H9 (cell line): Measurements from ENCODE around the gene GIT1. TPM values are rescaled to one million over a fixed set of nuclear protein-coding genes. Genes with fewer than 3 reads are reported as not detected.

ENCODE experiments used
- DNase-seq: peaks from one replicate; pipeline ENCODE4 v3.0.0-alpha.2; 2017
- H2AFZ ChIP-seq: one replicate; pipeline ENCODE4 v1.6.1; 2013; ENCODE audit warnings: mild to moderate bottlenecking, low read length, control low read depth, moderate library complexity
- H2AK5ac ChIP-seq: 2 replicates; pipeline ENCODE4 v1.6.1; 2013; ENCODE audit warnings: low read length, control low read depth, mixed read lengths; ENCODE audit not compliant: insufficient read length
- H2BK120ac ChIP-seq: one replicate; pipeline ENCODE4 v1.6.1; 2013; ENCODE audit warnings: low read depth, mild to moderate bottlenecking, low read length, control low read depth, inconsistent platforms; ENCODE audit not compliant: poor library complexity, severe bottlenecking
- H2BK12ac ChIP-seq: 2 replicates; pipeline ENCODE4 v1.6.1; 2013; ENCODE audit warnings: low read length, control low read depth, mixed read lengths, low read depth; ENCODE audit not compliant: insufficient read length
- H2BK15ac ChIP-seq: 2 replicates; pipeline ENCODE4 v1.6.1; 2013; ENCODE audit warnings: low read depth, low read length, control low read depth
- H2BK20ac ChIP-seq: one replicate; pipeline ENCODE4 v1.6.1; 2013; ENCODE audit warnings: low read depth, mild to moderate bottlenecking, low read length, control low read depth, inconsistent platforms; ENCODE audit not compliant: poor library complexity, severe bottlenecking
- H2BK5ac ChIP-seq: 2 replicates; pipeline ENCODE4 v1.6.1; 2013; ENCODE audit warnings: low read length, control low read depth, mixed read lengths; ENCODE audit not compliant: insufficient read length
- H3K14ac ChIP-seq: 2 replicates; pipeline ENCODE4 v1.6.1; 2013; ENCODE audit warnings: low read length, control low read depth; ENCODE audit not compliant: insufficient read depth
- H3K18ac ChIP-seq: 2 replicates; pipeline ENCODE4 v1.6.1; 2013; ENCODE audit warnings: low read depth, mild to moderate bottlenecking, mixed read lengths, low read length, control low read depth; ENCODE audit not compliant: insufficient read length
- H3K23ac ChIP-seq: 2 replicates; pipeline ENCODE4 v1.6.1; 2013; ENCODE audit warnings: low read length, control low read depth, mixed read lengths, low read depth; ENCODE audit not compliant: insufficient read length
- H3K23me2 ChIP-seq: 2 replicates; pipeline ENCODE4 v1.6.1; 2013; ENCODE audit warnings: low read depth, mild to moderate bottlenecking, mixed read lengths, low read length, control low read depth; ENCODE audit not compliant: insufficient read length, poor library complexity, severe bottlenecking
- H3K27ac ChIP-seq: 2 replicates; pipeline ENCODE4 v1.5.1; 2013; ENCODE audit warnings: low read length, control low read depth, mixed read lengths, low read depth; ENCODE audit not compliant: insufficient read length
- H3K27me3 ChIP-seq: 2 replicates; pipeline ENCODE4 v1.6.1; 2013; ENCODE audit warnings: low read length, control low read depth, inconsistent platforms; ENCODE audit not compliant: insufficient read depth
- H3K4ac ChIP-seq: 2 replicates; pipeline ENCODE4 v1.6.1; 2013; ENCODE audit warnings: low read depth, mild to moderate bottlenecking, control low read depth, inconsistent platforms, low read length, moderate library complexity
- H3K4me1 ChIP-seq: 2 replicates; pipeline ENCODE4 v1.6.1; 2013; ENCODE audit warnings: low read length, control low read depth, inconsistent platforms; ENCODE audit not compliant: insufficient read depth
- H3K4me2 ChIP-seq: 2 replicates; pipeline ENCODE4 v1.6.1; 2013; ENCODE audit warnings: low read length, control low read depth, mixed read lengths; ENCODE audit not compliant: insufficient read length, insufficient read depth
- H3K56ac ChIP-seq: 2 replicates; pipeline ENCODE4 v1.6.1; 2013; ENCODE audit warnings: low read depth, mild to moderate bottlenecking, mixed read lengths, low read length, control low read depth; ENCODE audit not compliant: insufficient read length
- H3K79me1 ChIP-seq: 2 replicates; pipeline ENCODE4 v1.6.1; 2013; ENCODE audit warnings: low read depth, mild to moderate bottlenecking, moderate library complexity, low read length, control low read depth, inconsistent platforms; ENCODE audit not compliant: insufficient read depth, poor library complexity, severe bottlenecking
- H3K79me2 ChIP-seq: 2 replicates; pipeline ENCODE4 v1.6.1; 2013; ENCODE audit warnings: low read length, control low read depth, inconsistent platforms; ENCODE audit not compliant: insufficient read depth
- H3K9ac ChIP-seq: 2 replicates; pipeline ENCODE4 v1.6.1; 2013; ENCODE audit warnings: low read length, control low read depth, mixed read lengths; ENCODE audit not compliant: insufficient read length; ENCODE audit errors: extremely low read depth
- H3K9me3 ChIP-seq: one replicate; pipeline ENCODE4 v1.6.1; 2013; ENCODE audit warnings: low read depth, low read length, inconsistent platforms; ENCODE audit not compliant: control insufficient read depth
- H3T11ph ChIP-seq: one replicate; pipeline ENCODE4 v1.6.1; 2013; ENCODE audit warnings: mild to moderate bottlenecking, low read length, control low read depth, inconsistent platforms
- H4K20me1 ChIP-seq: one replicate; pipeline ENCODE4 v1.6.1; 2013; ENCODE audit not compliant: control insufficient read depth, insufficient read length, insufficient read depth
- H4K5ac ChIP-seq: 2 replicates; pipeline ENCODE4 v1.6.1; 2013; ENCODE audit warnings: low read depth, mild to moderate bottlenecking, mixed read lengths, low read length, control low read depth; ENCODE audit not compliant: insufficient read length
- H4K8ac ChIP-seq: replicated peaks from 2 replicates; pipeline ENCODE4 v1.6.1; 2013; ENCODE audit warnings: low read length, control low read depth, mixed read lengths, low read depth; ENCODE audit not compliant: insufficient read length
- H4K91ac ChIP-seq: 2 replicates; pipeline ENCODE4 v1.6.1; 2013; ENCODE audit warnings: low read depth, mild to moderate bottlenecking, moderate library complexity, mixed read lengths, low read length, control low read depth; ENCODE audit not compliant: insufficient read length
- H3K27ac Mint-ChIP-seq, 3 experiments: 2 replicates in 2 of 3; 3 replicates in 1 of 3; pipeline ENCODE4 v1.8.0; 2020 to 2021; ENCODE audit warnings: mixed read lengths in 3 of 3, mild to moderate bottlenecking in 1 of 3, moderate library complexity in 1 of 3
- H3K27me3 Mint-ChIP-seq: 2 replicates; pipeline ENCODE4 v1.8.0; 2021; ENCODE audit warnings: low read depth, mild to moderate bottlenecking, moderate library complexity, mixed read lengths
- H3K36me3 Mint-ChIP-seq, 3 experiments: 2 replicates in 2 of 3; 3 replicates in 1 of 3; pipeline ENCODE4 v1.8.0; 2020 to 2021; ENCODE audit warnings: low read depth in 3 of 3, mixed read lengths in 3 of 3; ENCODE audit not compliant: insufficient read depth in 1 of 3
- H3K4me1 Mint-ChIP-seq, 2 experiments: 2 replicates each; pipeline ENCODE4 v1.8.0; 2020; ENCODE audit warnings: mixed read lengths in 2 of 2
- H3K4me3 Mint-ChIP-seq, 2 experiments: 2 replicates in 1 of 2; 3 replicates in 1 of 2; pipeline ENCODE4 v1.8.0; 2020 to 2021; ENCODE audit warnings: mild to moderate bottlenecking in 2 of 2, mixed read lengths in 2 of 2, moderate library complexity in 1 of 2
- H3K9me3 Mint-ChIP-seq, 2 experiments: 2 replicates in 1 of 2; 3 replicates in 1 of 2; pipeline ENCODE4 v1.8.0; 2020; ENCODE audit warnings: mild to moderate bottlenecking in 2 of 2, mixed read lengths in 2 of 2, moderate library complexity in 1 of 2
- CTCF ChIP-seq: fragments of 200-600 bp; sonication (generic); conservative IDR thresholded peaks from 3 replicates; pipeline ENCODE4 v1.8.0; 2021; ENCODE audit warnings: antibody characterized with exemption, mild to moderate bottlenecking
- WGBS: extraction: QIAGEN DNeasy Blood & Tissue Kit; methylation state at CpG from one replicate; pipeline ENCODE4 v1.1.7; 2013; ENCODE audit warnings: missing lambda C conversion rate, low lambda C conversion rate, mixed read lengths; ENCODE audit not compliant: insufficient read length; ENCODE audit errors: extremely low coverage; 5-methylcytosine and 5-hydroxymethylcytosine counted together
- total RNA-seq: library from RNA; stranded (reverse); gene quantifications from 2 replicates; pipeline ENCODE4 v1.2.1, GENCODE V29; 2021

Gene GIT1
- total RNA-seq, 1 experiment from 2014 or later: 47.4 TPM

DNA sequence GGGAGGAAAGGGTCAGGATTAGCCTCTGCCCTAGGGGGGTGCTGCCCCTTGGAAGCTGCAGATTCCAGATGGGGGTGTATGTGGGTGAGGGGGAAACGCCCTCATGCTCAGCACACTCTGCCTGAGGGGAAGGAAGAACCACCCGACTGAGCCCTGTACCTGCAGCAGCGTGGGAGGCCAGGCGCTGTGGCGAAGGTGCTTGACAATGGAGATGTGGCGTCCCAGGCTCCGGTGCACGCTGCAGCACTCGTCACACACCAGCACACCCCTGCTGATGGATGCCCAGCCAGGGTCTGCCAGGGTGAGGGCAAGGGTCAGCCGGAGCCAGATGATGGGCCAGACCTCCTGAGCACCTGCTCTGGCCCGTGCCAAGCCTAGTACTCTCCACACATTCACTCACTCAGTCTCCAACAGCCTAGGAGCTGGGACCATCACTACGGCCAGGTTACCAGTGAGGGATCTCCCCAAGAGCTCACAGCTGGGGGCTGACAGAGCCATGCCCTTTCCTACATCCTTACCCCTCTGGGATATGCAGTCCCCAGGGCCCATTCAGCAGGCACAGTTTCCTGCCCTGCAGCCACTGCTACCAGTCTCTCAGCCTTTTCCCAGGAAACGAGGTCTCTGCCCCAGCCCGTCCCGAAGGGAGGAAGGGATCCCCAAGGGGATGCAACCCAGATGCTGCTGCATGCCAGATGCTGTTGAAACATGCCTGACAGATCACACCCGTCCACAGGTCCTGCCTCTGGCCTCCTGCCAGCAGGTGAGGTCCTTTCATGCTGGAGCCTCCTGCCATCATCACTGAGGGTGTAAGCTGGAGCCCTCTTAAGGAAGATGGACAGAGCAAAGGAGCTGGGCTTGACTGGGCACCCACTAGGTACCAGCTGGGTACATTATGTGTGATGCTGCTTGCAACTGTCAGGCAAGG is 5.9 kb downstream of the GIT1 start:
- H3K23ac ChIP-seq: no peak overlapping the region
- no peak overlapping the region for H4K91ac ChIP-seq
- H3K56ac ChIP-seq: no peak overlapping the region
- no peak overlapping the region; the same call in 1 of the 2 replicates for H3K14ac ChIP-seq
- H3K9ac ChIP-seq: no peak overlapping the region
- WGBS: no CpG with 5 or more reads among the region's 16 CpGs
- peaks cover 6% of the 10 kb centered on the region for H3K23me2 ChIP-seq
- Mint-ChIP-seq H3K4me3 (no peak overlapping the region; a peak in 1 of 5 replicates), H3K27ac (no peak overlapping the region), H3K27me3 (no peaks in the 10 kb centered on the region), H3K4me1 (peaks cover 28 to 43% of the 10 kb centered on the region in 2 experiments), H3K9me3 (no peaks in the 10 kb centered on the region), H3K36me3 (peaks cover 20 to 44% (median 35%) of the 10 kb centered on the region in 3 experiments)
- peaks cover 4% of the 10 kb centered on the region for H3K79me1 ChIP-seq
- no peaks in the 10 kb centered on the region for H4K20me1 ChIP-seq
- H2BK120ac ChIP-seq: no peak overlapping the region
- peaks cover 15% of the 10 kb centered on the region; the same call in 1 of the 2 replicates for H3K4me1 ChIP-seq
- no peak overlapping the region for H3K27ac ChIP-seq
- H4K5ac ChIP-seq: no peak overlapping the region
- H2BK5ac ChIP-seq: no peak overlapping the region
- H3K4me2 ChIP-seq: no peak overlapping the region
- H2BK15ac ChIP-seq: no peak overlapping the region
- DNase-seq: no peak
- peaks cover 23% of the 10 kb centered on the region; the same call in 1 of the 2 replicates for H3K79me2 ChIP-seq
- H2AFZ ChIP-seq: no peak overlapping the region
- no peak overlapping the region for H2AK5ac ChIP-seq
- no peaks in the 10 kb centered on the region for H3K27me3 ChIP-seq
- H3K4ac ChIP-seq: no peak overlapping the region
- H3K9me3 ChIP-seq: no peaks in the 10 kb centered on the region
- H3T11ph ChIP-seq: no peak overlapping the region
- no peak overlapping the region for H2BK20ac ChIP-seq
- H2BK12ac ChIP-seq: no peak overlapping the region
- TF ChIP-seq CTCF: no peak
- H3K18ac ChIP-seq: no peak overlapping the region
- H4K8ac ChIP-seq: no peak overlapping the region
